NCI-H2196 (cell line): ENCODE measurements around the gene FILIP1.

Source experiments
- DNase-seq: peaks from one replicate; lab custom pipeline; 2025; ENCODE audit not compliant: unreplicated experiment; lab: John Stamatoyannopoulos, UW

FILIP1 gene

GRCh38 chr6:75347898-75348610 is 145.5 kb downstream of the FILIP1 start:
- DNase-seq: no peak

- DNase-seq: no peak
Measured at GRCh38 chr6:75345413-75345812, 148.2 kb downstream of the FILIP1 start.

GRCh38 chr6:75344455-75344854 is 149.1 kb downstream of the FILIP1 start:
- DNase-seq: no peak

GRCh38 chr6:75344021-75344420 is 149.6 kb downstream of the FILIP1 start:
- no peak for DNase-seq

- DNase-seq: no peak
Measured at GRCh38 chr6:75337835-75338580, 155.6 kb downstream of the FILIP1 start.

- no peak for DNase-seq
Measured at GRCh38 chr6:75334266-75335040, 159.1 kb downstream of the FILIP1 start.

- no peak for DNase-seq
Measured at GRCh38 chr6:75333676-75334200, 159.9 kb downstream of the FILIP1 start.

GRCh38 chr6:75331151-75331550 is 162.4 kb downstream of the FILIP1 start:
- no peak for DNase-seq

- DNase-seq: no peak
Measured at GRCh38 chr6:75329703-75330102, 163.9 kb downstream of the FILIP1 start.

GRCh38 chr6:75327807-75328206 is 165.8 kb downstream of the FILIP1 start:
- DNase-seq: no peak

GRCh38 chr6:75326557-75327258 is 166.9 kb downstream of the FILIP1 start:
- no peak for DNase-seq

GRCh38 chr6:75318900-75319299 is 174.7 kb downstream of the FILIP1 start:
- no peak for DNase-seq

GRCh38 chr6:75317503-75318206 is 175.9 kb downstream of the FILIP1 start:
- no peak for DNase-seq

GRCh38 chr6:75315978-75316377 is 177.6 kb downstream of the FILIP1 start:
- DNase-seq: no peak

- DNase-seq: no peak
Measured at GRCh38 chr6:75308250-75308988, 185.2 kb downstream of the FILIP1 start.

- no peak for DNase-seq
Measured at GRCh38 chr6:75307364-75308004, 186.1 kb downstream of the FILIP1 start.

- DNase-seq: no peak
Measured at GRCh38 chr6:75306064-75306463, 187.5 kb downstream of the FILIP1 start.

- DNase-seq: no peak
Measured at GRCh38 chr6:75305573-75305972, 188.0 kb downstream of the FILIP1 start.

GRCh38 chr6:75302280-75302679 is 191.3 kb downstream of the FILIP1 start:
- no peak for DNase-seq
